Kidney (tissue), 14 donors: ENCODE results near the gene PRAMEF20. TPM values are rescaled to one million over a fixed set of nuclear protein-coding genes. Genes with fewer than 3 reads are reported as not detected.
"Not testable (repeated sequence)": the region's sequence is repeated elsewhere in the genome, so short reads cannot be mapped to it uniquely, and the experiment has no call there.

Experiments used
- DNase-seq, 5 donors: peaks; one replicate each; pipeline ENCODE4 v3.0.0-alpha.2; 2013 to 2020
- FAIRE-seq: peaks from 2 replicates; lab custom pipeline; 2012; peaks lifted over from hg19 to GRCh38; lab: Jason Lieb, UNC
- H3K27ac ChIP-seq, 2 donors: one replicate each; pipeline ENCODE4 v1.7.0; 2013; ENCODE audit warnings: low read depth in 2 of 2, low read length in 2 of 2, inconsistent platforms in 1 of 2
- H3K27me3 ChIP-seq: one replicate; pipeline ENCODE4 v1.7.1; 2013; ENCODE audit warnings: low read length, inconsistent platforms; ENCODE audit not compliant: control insufficient read depth, insufficient read depth
- H3K36me3 ChIP-seq, 3 donors: one replicate each; pipeline versions ENCODE4 v1.7.0 to v1.7.1; 2013; ENCODE audit warnings: low read length in 3 of 3, control low read depth in 1 of 3, inconsistent platforms in 1 of 3; ENCODE audit not compliant: insufficient read depth in 3 of 3, control insufficient read depth in 2 of 3
- H3K4me1 ChIP-seq, 3 donors: one replicate each; pipeline versions ENCODE4 v1.7.0 to v1.7.1; 2013; ENCODE audit warnings: low read length in 3 of 3, inconsistent platforms in 1 of 3, low read depth in 1 of 3; ENCODE audit not compliant: control insufficient read depth in 2 of 3, insufficient read depth in 2 of 3
- H3K4me3 ChIP-seq, 3 donors: one replicate each; pipeline versions ENCODE4 v1.7.0 to v1.8.1; 2013; ENCODE audit warnings: low read length in 3 of 3, control low read depth in 1 of 3, inconsistent platforms in 1 of 3
- H3K9ac ChIP-seq, 3 donors: one replicate each; pipeline versions ENCODE4 v1.7.0 to v1.7.1; 2013; ENCODE audit warnings: low read length in 3 of 3, control low read depth in 1 of 3, inconsistent platforms in 1 of 3
- H3K9me3 ChIP-seq, 3 donors: one replicate each; pipeline versions ENCODE4 v1.7.0 to v1.7.1; 2013; ENCODE audit warnings: low read length in 3 of 3, control low read depth in 1 of 3, inconsistent platforms in 1 of 3; ENCODE audit not compliant: control insufficient read depth in 2 of 3, insufficient read depth in 1 of 3
- intact Hi-C: fragments of 100-400 bp; cut with DNase I; formaldehyde crosslinking; loops from one replicate; pipeline ENCODE4 v1.11.1; 2022
- polyA plus RNA-seq: library from polyadenylated mRNA; stranded (reverse); fragments of 350-450 nt; fragmentation: Illumina TruSeq; extraction: RNeasy Lipid Tissue Mini Kit (QIAGEN cat#74804); gene quantifications from one replicate; pipeline ENCODE4 v1.2.3, GENCODE V29; 2014; ENCODE audit warnings: low read depth, low replicate concordance; ENCODE audit not compliant: insufficient read depth
- total RNA-seq: library from RNA; stranded (reverse); fragmentation: NEBNext Ultra II Directional; extraction: Animal tissue kit (Norgen Biotek cat#: 25700); gene quantifications from one replicate; pipeline ENCODE4 v1.2.1, GENCODE V29; 2021
- TF ChIP-seq, protein P1 (sequence below): IDR thresholded peaks from 3 replicates; pipeline ENCODE4 v1.5.1; 2012; ENCODE audit warnings: mild to moderate bottlenecking, moderate library complexity, borderline replicate concordance; ENCODE audit not compliant: insufficient read depth; ENCODE audit errors: extremely low read depth
- donor health status: control.
- donor health status: control.
- donor health status: control.
- donor health status: control.
- donor health status: control.
- donor health status: DM: yes; HTN: yes; CAD: no.
- donor health status: Normal renal cell carcinoma (clear cell type).

PRAMEF20 gene
- total and polyA plus RNA-seq, 2 donors from 2014 or later = not detected

DNA sequence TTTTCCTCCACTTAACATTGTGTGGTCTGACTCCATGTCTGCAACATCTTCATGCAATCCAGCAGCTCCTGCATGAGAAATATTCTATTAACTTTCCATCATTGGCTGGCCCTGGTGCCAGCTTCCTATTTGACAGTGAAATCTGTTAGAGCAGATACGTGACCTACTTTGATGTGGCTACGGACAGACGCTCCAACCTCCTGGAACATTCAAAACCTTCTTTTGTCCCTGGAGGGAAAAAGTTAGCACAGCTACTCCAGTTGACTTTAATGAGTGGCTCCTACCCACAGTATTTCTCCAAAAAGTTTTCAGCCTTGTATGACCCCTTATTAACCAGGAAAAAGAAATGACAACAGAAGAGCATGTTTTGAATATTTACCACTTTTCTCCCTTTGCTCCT is 22.0 kb downstream of the PRAMEF20 start:
- no peak overlapping the region for H3K27ac ChIP-seq
- H3K36me3 ChIP-seq = no peaks in the 10 kb centered on the region
- FAIRE-seq = no peak
- H3K27me3 ChIP-seq = no peaks in the 10 kb centered on the region
- no peak overlapping the region for H3K4me3 ChIP-seq
- H3K9ac ChIP-seq = no peak overlapping the region
- intact Hi-C loops = no loop called here
- H3K4me1 ChIP-seq = no peaks in the 10 kb centered on the region
- TF ChIP-seq, protein P1, sequence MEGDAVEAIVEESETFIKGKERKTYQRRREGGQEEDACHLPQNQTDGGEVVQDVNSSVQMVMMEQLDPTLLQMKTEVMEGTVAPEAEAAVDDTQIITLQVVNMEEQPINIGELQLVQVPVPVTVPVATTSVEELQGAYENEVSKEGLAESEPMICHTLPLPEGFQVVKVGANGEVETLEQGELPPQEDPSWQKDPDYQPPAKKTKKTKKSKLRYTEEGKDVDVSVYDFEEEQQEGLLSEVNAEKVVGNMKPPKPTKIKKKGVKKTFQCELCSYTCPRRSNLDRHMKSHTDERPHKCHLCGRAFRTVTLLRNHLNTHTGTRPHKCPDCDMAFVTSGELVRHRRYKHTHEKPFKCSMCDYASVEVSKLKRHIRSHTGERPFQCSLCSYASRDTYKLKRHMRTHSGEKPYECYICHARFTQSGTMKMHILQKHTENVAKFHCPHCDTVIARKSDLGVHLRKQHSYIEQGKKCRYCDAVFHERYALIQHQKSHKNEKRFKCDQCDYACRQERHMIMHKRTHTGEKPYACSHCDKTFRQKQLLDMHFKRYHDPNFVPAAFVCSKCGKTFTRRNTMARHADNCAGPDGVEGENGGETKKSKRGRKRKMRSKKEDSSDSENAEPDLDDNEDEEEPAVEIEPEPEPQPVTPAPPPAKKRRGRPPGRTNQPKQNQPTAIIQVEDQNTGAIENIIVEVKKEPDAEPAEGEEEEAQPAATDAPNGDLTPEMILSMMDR = no peak
- DNase-seq = no peak
- H3K9me3 ChIP-seq = no peaks in the 10 kb centered on the region

GRCh38 chr1:13433694-13434358 is 23.6 kb downstream of the PRAMEF20 start:
- H3K27me3 ChIP-seq, H3K9ac ChIP-seq, H3K9me3 ChIP-seq, H3K36me3 ChIP-seq, DNase-seq, FAIRE-seq, H3K4me3 ChIP-seq, H3K27ac ChIP-seq, H3K4me1 ChIP-seq, intact Hi-C loops: not testable (repeated sequence)

DNA sequence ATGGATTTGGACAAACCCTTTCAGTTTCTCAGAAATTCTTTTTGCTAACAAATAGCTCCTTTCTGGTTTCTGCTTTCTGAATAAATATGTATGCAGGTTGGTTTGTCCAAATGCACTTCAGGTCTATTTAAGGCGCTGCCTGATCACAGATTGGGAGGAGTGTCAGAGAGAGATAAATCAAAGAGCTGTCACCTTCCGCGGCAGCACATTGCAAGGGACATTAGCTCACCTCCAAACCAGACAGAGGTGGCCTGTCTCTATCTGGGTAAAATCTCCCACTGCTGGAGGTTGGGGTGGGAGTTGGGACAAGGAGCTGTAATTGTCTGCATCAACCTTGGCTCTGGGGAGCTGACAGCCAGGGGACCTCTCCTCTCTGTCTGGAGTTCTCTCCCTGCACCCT is 25.2 kb downstream of the PRAMEF20 start:
- TF ChIP-seq, protein P1 = no peak
- H3K9me3 ChIP-seq = no peaks in the 10 kb centered on the region
- no peak overlapping the region for H3K9ac ChIP-seq
- no peak overlapping the region for H3K4me3 ChIP-seq
- FAIRE-seq (no peak), DNase-seq (peak in 2 of 5 donors; percentile 14 to 28)
- H3K4me1 ChIP-seq = no peaks in the 10 kb centered on the region
- no peaks in the 10 kb centered on the region for H3K36me3 ChIP-seq
- H3K27ac ChIP-seq = no peak overlapping the region
- H3K27me3 ChIP-seq = no peaks in the 10 kb centered on the region
- intact Hi-C loops = no loop called here

DNA sequence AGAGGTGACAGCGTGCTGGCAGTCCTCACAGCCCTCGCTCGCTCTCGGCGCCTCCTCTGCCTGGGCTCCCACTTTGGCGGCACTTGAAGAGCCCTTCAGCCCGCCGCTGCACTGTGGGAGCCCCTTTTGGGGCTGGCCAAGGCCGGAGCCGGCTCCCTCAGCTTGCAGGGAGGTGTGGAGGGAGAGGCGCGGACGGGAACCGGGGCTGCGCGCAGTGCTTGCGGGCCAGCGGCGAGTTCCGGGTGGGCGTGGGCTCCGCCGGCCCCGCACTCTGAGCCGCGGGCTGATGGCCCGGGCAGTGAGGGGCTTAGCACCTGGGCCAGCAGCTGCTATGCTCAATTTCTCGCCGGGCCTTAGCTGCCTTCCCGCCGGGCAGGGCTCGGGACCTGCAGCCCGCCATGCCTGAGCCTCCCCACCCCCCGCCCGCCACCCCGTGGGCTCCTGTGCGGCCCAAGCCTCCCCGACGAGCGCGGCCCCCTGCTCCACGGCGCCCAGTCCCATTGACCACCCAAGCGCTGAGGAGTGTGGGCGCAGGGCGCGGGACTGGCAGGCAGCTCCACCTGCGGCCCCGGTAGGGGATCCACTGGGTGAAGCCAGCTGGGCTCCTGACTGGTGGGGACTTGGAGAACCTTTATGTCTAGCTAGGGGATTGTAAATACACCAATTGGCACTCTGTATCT is 29.0 kb downstream of the PRAMEF20 start:
- H3K36me3 ChIP-seq, H3K9me3 ChIP-seq, H3K4me3 ChIP-seq, H3K27ac ChIP-seq, H3K27me3 ChIP-seq, H3K4me1 ChIP-seq, H3K9ac ChIP-seq, FAIRE-seq, DNase-seq, intact Hi-C loops: not testable (repeated sequence)
